ENCODE data around the gene WASHC4.

The WASHC4 gene

DNA sequence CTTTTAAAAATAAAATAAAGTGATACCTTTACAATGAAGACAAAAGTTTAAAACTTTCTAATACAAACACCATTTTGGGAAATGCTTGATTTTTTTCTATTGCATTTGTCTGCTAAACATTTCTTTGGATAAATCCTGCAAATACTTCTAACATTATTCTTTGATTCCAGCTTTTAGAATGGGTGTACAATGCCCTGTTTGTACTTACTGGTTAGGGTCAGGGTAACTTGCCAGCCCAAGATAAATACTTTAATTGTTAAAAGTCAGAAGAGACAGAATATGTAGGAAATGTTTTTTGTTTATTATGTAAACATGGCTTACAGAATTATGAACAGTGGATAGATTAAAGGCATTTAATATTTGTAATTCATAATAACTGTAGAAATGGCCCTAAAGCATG lies 60.5 kb downstream of the WASHC4 start:
- no peaks in the 10 kb centered on the region for H3K79me2 ChIP-seq

DNA sequence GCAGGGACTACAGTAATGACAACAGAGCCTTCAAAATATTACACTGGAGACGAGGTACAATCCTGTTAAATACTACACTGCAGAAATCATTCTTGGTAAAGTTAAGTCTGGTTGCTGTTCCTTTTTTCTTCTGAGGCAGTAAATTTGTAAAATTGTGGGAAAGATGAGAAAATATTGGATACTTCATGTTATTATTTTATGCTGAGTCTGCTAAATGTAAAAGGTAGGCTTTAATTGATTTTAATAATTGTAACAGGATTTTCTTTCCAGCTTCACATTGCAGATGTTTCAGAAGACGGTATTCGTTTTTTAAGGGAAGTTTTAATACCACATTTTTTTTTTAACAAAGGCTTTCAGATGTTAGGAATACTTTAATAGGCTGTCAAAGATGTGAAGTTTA lies 62.6 kb downstream of the WASHC4 start:
- Histone ChIP-seq H3K4me2 (ENCODE audit: low read length) (no peak overlapping the region), H3K36me3 (ENCODE audit: control insufficient read depth, insufficient read depth, low read length) (no peaks in the 10 kb centered on the region)

More for the DNA sequence above, 60.5 kb downstream of the WASHC4 start:
- no peak overlapping the region for H3K27ac ChIP-seq
- no peak overlapping the region for H3K4me2 ChIP-seq (ENCODE audit: low read length)
- H3K36me3 ChIP-seq (ENCODE audit: control insufficient read depth, insufficient read depth, low read length) = no peaks in the 10 kb centered on the region
- H3K4me1 ChIP-seq = peaks cover 12% of the 10 kb centered on the region
- H3K9ac ChIP-seq = no peak overlapping the region
- TF ChIP-seq, protein P1, sequence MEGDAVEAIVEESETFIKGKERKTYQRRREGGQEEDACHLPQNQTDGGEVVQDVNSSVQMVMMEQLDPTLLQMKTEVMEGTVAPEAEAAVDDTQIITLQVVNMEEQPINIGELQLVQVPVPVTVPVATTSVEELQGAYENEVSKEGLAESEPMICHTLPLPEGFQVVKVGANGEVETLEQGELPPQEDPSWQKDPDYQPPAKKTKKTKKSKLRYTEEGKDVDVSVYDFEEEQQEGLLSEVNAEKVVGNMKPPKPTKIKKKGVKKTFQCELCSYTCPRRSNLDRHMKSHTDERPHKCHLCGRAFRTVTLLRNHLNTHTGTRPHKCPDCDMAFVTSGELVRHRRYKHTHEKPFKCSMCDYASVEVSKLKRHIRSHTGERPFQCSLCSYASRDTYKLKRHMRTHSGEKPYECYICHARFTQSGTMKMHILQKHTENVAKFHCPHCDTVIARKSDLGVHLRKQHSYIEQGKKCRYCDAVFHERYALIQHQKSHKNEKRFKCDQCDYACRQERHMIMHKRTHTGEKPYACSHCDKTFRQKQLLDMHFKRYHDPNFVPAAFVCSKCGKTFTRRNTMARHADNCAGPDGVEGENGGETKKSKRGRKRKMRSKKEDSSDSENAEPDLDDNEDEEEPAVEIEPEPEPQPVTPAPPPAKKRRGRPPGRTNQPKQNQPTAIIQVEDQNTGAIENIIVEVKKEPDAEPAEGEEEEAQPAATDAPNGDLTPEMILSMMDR (IDR thresholded peaks at IDR 0.05) = no peak
- H3K9me3 ChIP-seq (ENCODE audit: control insufficient read depth, low read length) = no peaks in the 10 kb centered on the region
- no peaks in the 10 kb centered on the region for H3K27me3 ChIP-seq (ENCODE audit: control insufficient read depth, insufficient read depth, low read length)
- no peak overlapping the region for H2AFZ ChIP-seq
- H3K4me3 ChIP-seq (ENCODE audit: low read depth, low read length) = no peak overlapping the region

DNA sequence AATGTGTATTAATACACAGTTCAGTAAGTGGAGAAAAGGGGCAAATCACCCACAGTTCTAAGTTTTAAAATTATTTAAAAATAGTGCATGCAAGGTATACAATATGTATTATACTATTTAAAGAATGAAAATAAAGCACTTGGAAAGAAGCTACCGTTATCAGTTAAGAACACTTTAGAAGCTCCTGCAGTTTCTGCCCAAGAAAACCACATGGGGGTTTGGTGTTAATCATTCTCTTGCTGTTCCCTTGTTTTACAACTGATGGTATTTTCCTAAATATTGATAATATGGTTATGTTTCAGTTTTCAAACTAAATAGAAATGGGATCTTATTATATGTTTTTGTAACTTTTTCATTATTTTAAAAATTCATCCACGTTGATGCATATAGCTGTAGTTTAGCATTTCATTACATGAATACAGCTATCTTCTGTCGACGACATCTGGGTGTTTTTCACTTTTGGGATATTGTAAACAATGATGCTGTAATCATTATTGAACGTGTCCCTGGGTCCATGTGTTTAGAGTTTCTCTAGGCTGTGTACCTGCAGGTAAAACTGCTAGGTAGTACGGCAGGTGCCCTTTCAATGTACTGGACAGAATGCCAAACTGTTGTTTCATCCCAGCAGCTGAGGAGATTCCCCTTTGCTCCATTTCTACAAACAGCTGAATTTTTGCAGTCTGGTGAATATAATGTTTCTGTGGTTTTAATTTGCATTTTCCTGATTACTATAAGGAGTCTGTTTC lies 64.3 kb downstream of the WASHC4 start:
- Histone ChIP-seq H3K4me2 (ENCODE audit: low read length) (no peak overlapping the region), H3K36me3 (ENCODE audit: control insufficient read depth, insufficient read depth, low read length) (no peaks in the 10 kb centered on the region), H3K79me2 (no peaks in the 10 kb centered on the region), H2AFZ (no peak overlapping the region), H3K27me3 (ENCODE audit: control insufficient read depth, insufficient read depth, low read length) (no peaks in the 10 kb centered on the region), H3K27ac (no peak overlapping the region), H3K9me3 (ENCODE audit: control insufficient read depth, low read length) (no peaks in the 10 kb centered on the region), H3K4me3 (ENCODE audit: low read depth, low read length) (no peak overlapping the region), H3K4me1 (no peaks in the 10 kb centered on the region), H3K9ac (no peak overlapping the region)
- TF ChIP-seq, protein P1 (IDR thresholded peaks at IDR 0.05) = no peak

More for the DNA sequence above, 62.6 kb downstream of the WASHC4 start:
- H3K4me1 ChIP-seq = peaks cover 2% of the 10 kb centered on the region
- no peak overlapping the region for H2AFZ ChIP-seq
- no peak overlapping the region for H3K27ac ChIP-seq
- TF ChIP-seq, protein P1 (IDR thresholded peaks at IDR 0.05) = no peak
- no peaks in the 10 kb centered on the region for H3K9me3 ChIP-seq (ENCODE audit: control insufficient read depth, low read length)
- no peak overlapping the region for H3K4me3 ChIP-seq (ENCODE audit: low read depth, low read length)
- H3K27me3 ChIP-seq (ENCODE audit: control insufficient read depth, insufficient read depth, low read length) = no peaks in the 10 kb centered on the region
- H3K79me2 ChIP-seq = no peaks in the 10 kb centered on the region
- H3K9ac ChIP-seq = no peak overlapping the region

DNA sequence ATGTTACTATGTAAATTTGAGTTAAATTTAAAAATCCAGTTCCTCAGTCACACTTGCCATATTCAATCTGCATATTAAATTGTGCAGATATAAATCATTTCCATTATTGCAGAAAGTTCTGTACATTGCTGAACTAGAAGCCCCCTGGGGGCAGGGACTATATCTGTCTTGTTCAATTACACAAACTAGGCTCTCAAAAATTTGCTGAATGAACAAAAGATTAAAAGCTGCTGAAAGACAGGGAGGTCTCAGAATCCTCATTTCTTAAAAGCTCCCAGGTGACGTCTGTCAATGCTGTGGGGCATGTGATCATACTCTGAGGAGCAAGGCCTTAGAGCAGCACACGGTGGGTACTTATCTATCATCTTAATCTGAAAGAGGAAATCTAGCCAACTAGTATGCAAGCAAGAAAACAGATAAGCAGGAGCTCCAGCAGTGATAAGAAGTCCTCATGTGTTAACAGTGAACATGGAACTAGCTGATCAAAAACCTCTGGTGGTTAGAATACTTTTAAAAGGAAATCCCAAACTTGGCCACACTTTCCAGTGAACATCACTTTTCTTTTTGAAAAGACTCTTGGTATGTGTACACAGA lies 68.0 kb downstream of the WASHC4 start:
- Histone ChIP-seq H3K9ac (no peak overlapping the region), H3K27me3 (ENCODE audit: control insufficient read depth, insufficient read depth, low read length) (no peaks in the 10 kb centered on the region), H3K4me2 (ENCODE audit: low read length) (no peak overlapping the region), H3K79me2 (no peaks in the 10 kb centered on the region), H3K27ac (no peak overlapping the region), H3K4me1 (no peaks in the 10 kb centered on the region), H2AFZ (no peak overlapping the region), H3K36me3 (ENCODE audit: control insufficient read depth, insufficient read depth, low read length) (no peaks in the 10 kb centered on the region), H3K9me3 (ENCODE audit: control insufficient read depth, low read length) (no peaks in the 10 kb centered on the region), H3K4me3 (ENCODE audit: low read depth, low read length) (no peak overlapping the region)
- TF ChIP-seq, protein P1 (IDR thresholded peaks at IDR 0.05) = no peak

Data from parathyroid adenoma (tissue), 2 donors.